GM12878 (cell line): ENCODE data around the gene MLPH. TPM values are rescaled to one million over a fixed set of nuclear protein-coding genes. Genes with fewer than 3 reads are reported as not detected.

Source experiments
- ATAC-seq: fragments of 200-7000 bp; cut with Tn5 transposase; 3 replicates; pipeline ENCODE4 v1.9.1; 2020; ENCODE audit warnings: mild to moderate bottlenecking, moderate library complexity
- BruUV-seq: library from RNA; stranded (reverse); fragments of 400-500 nt; replicated peaks from 2 replicates; lab custom pipeline; 2021; lab: Mats Ljungman, UMichigan
- CTCF ChIA-PET: fragments of 300-600 bp; sonication (Branson Sonifier 250); formaldehyde crosslinking; extraction: SDS; loops from one replicate; lab custom pipeline; 2021; ENCODE audit warnings: inconsistent platforms; lab: Yijun Ruan, JAX
- POLR2A ChIA-PET: fragments of 350-600 bp; formaldehyde crosslinking; extraction: SDS; loops from one replicate; lab custom pipeline; 2021; ENCODE audit warnings: inconsistent platforms; lab: Charles Lee
- RAD21 ChIA-PET: fragments of 300-600 bp; sonication (Branson Sonifier 250); formaldehyde crosslinking; loops from one replicate; lab custom pipeline; 2023; ENCODE audit warnings: antibody characterized with exemption; ENCODE audit not compliant: unreplicated experiment; lab: Charles Lee
- SMC1A ChIA-PET: fragments of 300-600 bp; sonication (Branson Sonifier 250); formaldehyde crosslinking; loops from one replicate; lab custom pipeline; 2023; ENCODE audit not compliant: unreplicated experiment, uncharacterized antibody; lab: Charles Lee
- DNase-seq: peaks from one replicate; pipeline ENCODE4 v3.0.0-alpha.2; 2011; ENCODE audit warnings: low read depth, low spot score
- FAIRE-seq: peaks from 3 replicates; lab custom pipeline; 2011; peaks lifted over from hg19 to GRCh38; lab: Jason Lieb, UNC
- H2AFZ ChIP-seq: 2 replicates; pipeline ENCODE4 v1.6.0; 2011; ENCODE audit warnings: low read depth, low read length, control low read depth; ENCODE audit not compliant: control insufficient read depth
- H3K27ac ChIP-seq: 2 replicates; pipeline ENCODE4 v1.5.1; 2011; ENCODE audit warnings: control low read depth; ENCODE audit not compliant: control insufficient read depth, insufficient read depth
- H3K27me3 ChIP-seq, 2 experiments: replicated peaks in 1 of 2; 2 replicates each; pipeline versions ENCODE4 v1.6.0 to v1.6.1; 2011; ENCODE audit warnings: low read length in 1 of 2; ENCODE audit not compliant: control insufficient read depth in 2 of 2, insufficient read depth in 2 of 2
- H3K36me3 ChIP-seq, 2 experiments: 2 replicates each; pipeline ENCODE4 v1.5.1; 2011; ENCODE audit warnings: low read length in 1 of 2; ENCODE audit not compliant: control insufficient read depth in 2 of 2, insufficient read depth in 2 of 2
- H3K4me1 ChIP-seq: 2 replicates; pipeline ENCODE4 v1.6.1; 2011; ENCODE audit warnings: mild to moderate bottlenecking, low read length, moderate library complexity, mixed read lengths; ENCODE audit not compliant: control insufficient read depth, insufficient read depth
- H3K4me2 ChIP-seq: 2 replicates; pipeline ENCODE4 v1.6.0; 2011; ENCODE audit warnings: control low read depth; ENCODE audit not compliant: control insufficient read depth, insufficient read depth
- H3K4me3 ChIP-seq: fragments of 200-600 bp; sonication (generic); 2 replicates; pipeline ENCODE4 v1.5.1; 2016
- H3K79me2 ChIP-seq: 2 replicates; pipeline ENCODE4 v1.6.0; 2011; ENCODE audit warnings: low read length; ENCODE audit not compliant: control insufficient read depth, insufficient read depth
- H3K9ac ChIP-seq: 2 replicates; pipeline ENCODE4 v1.8.0; 2011; ENCODE audit warnings: low read length, control low read depth, mixed read lengths; ENCODE audit not compliant: control insufficient read depth, insufficient read depth
- H3K9me3 ChIP-seq: replicated peaks from 3 replicates; pipeline ENCODE4 v1.5.1; 2011; ENCODE audit warnings: mild to moderate bottlenecking, low read length; ENCODE audit not compliant: control insufficient read depth, insufficient read depth
- H4K20me1 ChIP-seq: 2 replicates; pipeline ENCODE4 v1.6.0; 2011; ENCODE audit not compliant: control insufficient read depth, insufficient read depth
- CREB1 ChIP-seq: IDR thresholded peaks from 2 replicates; pipeline ENCODE4 v1.6.1; 2012; ENCODE audit warnings: low read depth, mild to moderate bottlenecking, inconsistent platforms
- CREM ChIP-seq: IDR thresholded peaks from 2 replicates; pipeline ENCODE4 v1.6.1; 2014; ENCODE audit warnings: antibody characterized with exemption, low read depth
- EED ChIP-seq: sonication (generic); IDR thresholded peaks from 2 replicates; pipeline ENCODE4 v1.6.1; 2016; ENCODE audit warnings: antibody characterized with exemption, low read depth
- ESRRA ChIP-seq: IDR thresholded peaks from 2 replicates; pipeline ENCODE4 v1.6.1; 2012; ENCODE audit warnings: mild to moderate bottlenecking, low read length, improper control_type of control experiment
- ETV6 ChIP-seq, 2 experiments: fragments of 450-650 bp in 1 of 2; IDR thresholded peaks in 1 of 2; conservative IDR thresholded peaks in 1 of 2; 2 replicates each; pipeline ENCODE4 v1.6.1; 2014; ENCODE audit warnings: antibody characterized with exemption in 1 of 2, borderline replicate concordance in 1 of 2, low read depth in 1 of 2, mild to moderate bottlenecking in 1 of 2, moderate library complexity in 1 of 2
- NBN ChIP-seq: fragments of 450-650 bp; IDR thresholded peaks from 2 replicates; pipeline ENCODE4 v1.6.1; 2016
- NR2C2 ChIP-seq: IDR thresholded peaks from 2 replicates; pipeline ENCODE4 v1.6.1; 2011; ENCODE audit warnings: borderline replicate concordance, low read depth; ENCODE audit not compliant: control insufficient read depth, insufficient read length
- RAD51 ChIP-seq: fragments of 450-650 bp; IDR thresholded peaks from 2 replicates; pipeline ENCODE4 v1.6.1; 2016; ENCODE audit warnings: moderate library complexity, mild to moderate bottlenecking, inconsistent platforms
- RB1 ChIP-seq: fragments of 450-650 bp; formaldehyde crosslinking; IDR thresholded peaks from 2 replicates; pipeline ENCODE4 v1.6.1; 2017; ENCODE audit warnings: mild to moderate bottlenecking, borderline replicate concordance
- SMAD5 ChIP-seq: IDR thresholded peaks from 2 replicates; pipeline ENCODE4 v1.6.1; 2016; ENCODE audit warnings: antibody characterized with exemption, low read depth
- ZSCAN29 ChIP-seq: fragments of 450-650 bp; IDR thresholded peaks from 2 replicates; pipeline ENCODE4 v1.6.1; 2017; ENCODE audit warnings: mild to moderate bottlenecking, moderate library complexity
- WGBS: methylation state at CpG from one replicate; pipeline ENCODE4 v1.1.6; 2016; ENCODE audit warnings: low lambda C conversion rate; ENCODE audit not compliant: insufficient replicate concordance, insufficient coverage; ENCODE audit errors: missing lambda C conversion rate; 5-methylcytosine and 5-hydroxymethylcytosine counted together
- in situ Hi-C: fragments of 300-500 bp; cut with MboI; formaldehyde crosslinking; loops from 9 replicates; pipeline ENCODE4 v1.14.3; 2018; ENCODE audit warnings: mixed read lengths
- intact Hi-C: fragments of 100-400 bp; cut with micrococcal nuclease; formaldehyde crosslinking; loops from one replicate; pipeline ENCODE4 v1.14.2; 2022; ENCODE audit not compliant: unreplicated experiment
- polyA plus RNA-seq, 11 experiments: library from polyadenylated mRNA; depleted of rRNA in 4 of 11; unstranded in 6 of 11; stranded (reverse) in 5 of 11; fragments of >200 nt; fragmentation: Nextera tagmentation in 4 of 11; fragmentation: Illumina TruSeq in 1 of 11; extraction: Ambion mirVana in 4 of 11; extraction: Trizol in 1 of 11; gene quantifications; 1 replicate in 1 of 11; 2 replicates in 10 of 11; pipeline versions ENCODE4 v1.2.1 to v1.2.3, GENCODE V29; 2011 to 2016; ENCODE audit warnings: inconsistent platforms in 2 of 11, missing spikeins in 2 of 11, low read depth in 1 of 11
- total RNA-seq, 4 experiments: library from RNA; depleted of rRNA in 3 of 4; stranded (reverse); fragments of >200 nt in 3 of 4; fragmentation: Illumina TruSeq in 1 of 4; extraction: Trizol in 1 of 4; gene quantifications; 2 replicates each; pipeline versions ENCODE4 v1.2.1 to v1.2.3, GENCODE V29; 2013 to 2021
- TF ChIP-seq, protein P1 (sequence below): fragments of 450-650 bp; formaldehyde crosslinking; IDR thresholded peaks from 2 replicates; pipeline ENCODE4 v1.4.0; 2020; ENCODE audit warnings: mild to moderate bottlenecking, moderate library complexity
- TF ChIP-seq, protein P2 (sequence below): fragments of 450-650 bp; IDR thresholded peaks from 2 replicates; pipeline ENCODE4 v1.6.1; 2017; ENCODE audit warnings: mild to moderate bottlenecking, moderate library complexity
- TF ChIP-seq, protein P3 (sequence below): fragments of 450-650 bp; conservative IDR thresholded peaks from 2 replicates; pipeline ENCODE4 v1.6.1; 2017; ENCODE audit warnings: mild to moderate bottlenecking, moderate library complexity

The MLPH gene
- total and polyA plus RNA-seq, 10 of the 15 experiments (the other 5 are each of a cell fraction or from before 2014, with no cell fraction given): 0.16 to 0.85 TPM; not detected in 8

DNA sequence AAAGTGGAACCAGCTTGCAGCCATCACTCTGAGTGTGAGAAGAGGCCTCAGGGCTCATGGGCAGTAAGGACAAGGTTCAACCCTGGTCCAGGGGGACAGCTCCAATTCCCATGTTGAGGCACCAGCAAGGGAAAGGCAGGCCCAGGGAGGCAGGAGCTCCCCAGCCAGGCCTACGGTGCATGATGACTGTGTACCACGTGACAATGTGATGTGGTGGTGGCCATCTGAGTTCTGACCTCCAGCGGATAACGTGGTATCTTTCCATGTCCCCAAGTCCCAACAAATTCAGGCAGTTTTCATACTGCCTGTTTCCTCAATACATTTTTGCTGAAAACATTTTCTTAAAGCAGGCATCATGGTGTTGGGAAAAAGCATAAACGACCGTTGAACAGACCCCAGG, 36.9 kb upstream of the MLPH start:
- H3K9ac ChIP-seq: no peak overlapping the region
- SMC1A ChIA-PET: no interaction called here
- FAIRE-seq (no peak), DNase-seq (no peak), ATAC-seq (no peak)
- WGBS: 41% methylated on average over 6 of the region's 6 CpGs
- no peaks in the 10 kb centered on the region for H3K79me2 ChIP-seq
- no peaks in the 10 kb centered on the region for H4K20me1 ChIP-seq
- H3K4me3 ChIP-seq: no peak overlapping the region
- H3K4me2 ChIP-seq: no peak overlapping the region
- H3K27ac ChIP-seq: no peak overlapping the region
- BruUV-seq: no TSS peak
- intact Hi-C loops: no loop called here
- no peak overlapping the region for H2AFZ ChIP-seq
- H3K36me3 ChIP-seq: no peaks in the 10 kb centered on the region
- H3K9me3 ChIP-seq: no peaks in the 10 kb centered on the region; the same call in 1 of the 3 replicates
- no peaks in the 10 kb centered on the region for H3K4me1 ChIP-seq
- no peaks in the 10 kb centered on the region for H3K27me3 ChIP-seq
- CTCF ChIA-PET: interaction anchor here (1.3 kb wide), 1 partner anchor 8 kb away, joined by 3 read pairs; no protein-coding TSS in a partner anchor
- POLR2A ChIA-PET: no interaction called here
- in situ Hi-C loops: no loop called here
- RAD21 ChIA-PET: no interaction called here
- TF ChIP-seq ETV6 (conservative IDR thresholded peaks at IDR 0.05 in 1 of 2, IDR thresholded peaks at IDR 0.05 in 1 of 2; ENCODE audit: borderline replicate concordance in 1 of 2, low read depth in 1 of 2): no peak
- no peak for TF ChIP-seq EED
- no peak for TF ChIP-seq ZSCAN29
- TF ChIP-seq ESRRA: no peak
- TF ChIP-seq SMAD5: no peak
- TF ChIP-seq CREB1: no peak
- TF ChIP-seq NR2C2: no peak
- TF ChIP-seq, protein P1, sequence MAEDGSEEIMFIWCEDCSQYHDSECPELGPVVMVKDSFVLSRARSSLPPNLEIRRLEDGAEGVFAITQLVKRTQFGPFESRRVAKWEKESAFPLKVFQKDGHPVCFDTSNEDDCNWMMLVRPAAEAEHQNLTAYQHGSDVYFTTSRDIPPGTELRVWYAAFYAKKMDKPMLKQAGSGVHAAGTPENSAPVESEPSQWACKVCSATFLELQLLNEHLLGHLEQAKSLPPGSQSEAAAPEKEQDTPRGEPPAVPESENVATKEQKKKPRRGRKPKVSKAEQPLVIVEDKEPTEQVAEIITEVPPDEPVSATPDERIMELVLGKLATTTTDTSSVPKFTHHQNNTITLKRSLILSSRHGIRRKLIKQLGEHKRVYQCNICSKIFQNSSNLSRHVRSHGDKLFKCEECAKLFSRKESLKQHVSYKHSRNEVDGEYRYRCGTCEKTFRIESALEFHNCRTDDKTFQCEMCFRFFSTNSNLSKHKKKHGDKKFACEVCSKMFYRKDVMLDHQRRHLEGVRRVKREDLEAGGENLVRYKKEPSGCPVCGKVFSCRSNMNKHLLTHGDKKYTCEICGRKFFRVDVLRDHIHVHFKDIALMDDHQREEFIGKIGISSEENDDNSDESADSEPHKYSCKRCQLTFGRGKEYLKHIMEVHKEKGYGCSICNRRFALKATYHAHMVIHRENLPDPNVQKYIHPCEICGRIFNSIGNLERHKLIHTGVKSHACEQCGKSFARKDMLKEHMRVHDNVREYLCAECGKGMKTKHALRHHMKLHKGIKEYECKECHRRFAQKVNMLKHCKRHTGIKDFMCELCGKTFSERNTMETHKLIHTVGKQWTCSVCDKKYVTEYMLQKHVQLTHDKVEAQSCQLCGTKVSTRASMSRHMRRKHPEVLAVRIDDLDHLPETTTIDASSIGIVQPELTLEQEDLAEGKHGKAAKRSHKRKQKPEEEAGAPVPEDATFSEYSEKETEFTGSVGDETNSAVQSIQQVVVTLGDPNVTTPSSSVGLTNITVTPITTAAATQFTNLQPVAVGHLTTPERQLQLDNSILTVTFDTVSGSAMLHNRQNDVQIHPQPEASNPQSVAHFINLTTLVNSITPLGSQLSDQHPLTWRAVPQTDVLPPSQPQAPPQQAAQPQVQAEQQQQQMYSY: no peak
- TF ChIP-seq, protein P2, sequence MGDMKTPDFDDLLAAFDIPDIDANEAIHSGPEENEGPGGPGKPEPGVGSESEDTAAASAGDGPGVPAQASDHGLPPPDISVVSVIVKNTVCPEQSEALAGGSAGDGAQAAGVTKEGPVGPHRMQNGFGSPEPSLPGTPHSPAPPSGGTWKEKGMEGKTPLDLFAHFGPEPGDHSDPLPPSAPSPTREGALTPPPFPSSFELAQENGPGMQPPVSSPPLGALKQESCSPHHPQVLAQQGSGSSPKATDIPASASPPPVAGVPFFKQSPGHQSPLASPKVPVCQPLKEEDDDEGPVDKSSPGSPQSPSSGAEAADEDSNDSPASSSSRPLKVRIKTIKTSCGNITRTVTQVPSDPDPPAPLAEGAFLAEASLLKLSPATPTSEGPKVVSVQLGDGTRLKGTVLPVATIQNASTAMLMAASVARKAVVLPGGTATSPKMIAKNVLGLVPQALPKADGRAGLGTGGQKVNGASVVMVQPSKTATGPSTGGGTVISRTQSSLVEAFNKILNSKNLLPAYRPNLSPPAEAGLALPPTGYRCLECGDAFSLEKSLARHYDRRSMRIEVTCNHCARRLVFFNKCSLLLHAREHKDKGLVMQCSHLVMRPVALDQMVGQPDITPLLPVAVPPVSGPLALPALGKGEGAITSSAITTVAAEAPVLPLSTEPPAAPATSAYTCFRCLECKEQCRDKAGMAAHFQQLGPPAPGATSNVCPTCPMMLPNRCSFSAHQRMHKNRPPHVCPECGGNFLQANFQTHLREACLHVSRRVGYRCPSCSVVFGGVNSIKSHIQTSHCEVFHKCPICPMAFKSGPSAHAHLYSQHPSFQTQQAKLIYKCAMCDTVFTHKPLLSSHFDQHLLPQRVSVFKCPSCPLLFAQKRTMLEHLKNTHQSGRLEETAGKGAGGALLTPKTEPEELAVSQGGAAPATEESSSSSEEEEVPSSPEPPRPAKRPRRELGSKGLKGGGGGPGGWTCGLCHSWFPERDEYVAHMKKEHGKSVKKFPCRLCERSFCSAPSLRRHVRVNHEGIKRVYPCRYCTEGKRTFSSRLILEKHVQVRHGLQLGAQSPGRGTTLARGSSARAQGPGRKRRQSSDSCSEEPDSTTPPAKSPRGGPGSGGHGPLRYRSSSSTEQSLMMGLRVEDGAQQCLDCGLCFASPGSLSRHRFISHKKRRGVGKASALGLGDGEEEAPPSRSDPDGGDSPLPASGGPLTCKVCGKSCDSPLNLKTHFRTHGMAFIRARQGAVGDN: no peak
- no peak for TF ChIP-seq NBN
- TF ChIP-seq RAD51: no peak
- TF ChIP-seq RB1: no peak
- TF ChIP-seq CREM: no peak
- TF ChIP-seq, protein P3, sequence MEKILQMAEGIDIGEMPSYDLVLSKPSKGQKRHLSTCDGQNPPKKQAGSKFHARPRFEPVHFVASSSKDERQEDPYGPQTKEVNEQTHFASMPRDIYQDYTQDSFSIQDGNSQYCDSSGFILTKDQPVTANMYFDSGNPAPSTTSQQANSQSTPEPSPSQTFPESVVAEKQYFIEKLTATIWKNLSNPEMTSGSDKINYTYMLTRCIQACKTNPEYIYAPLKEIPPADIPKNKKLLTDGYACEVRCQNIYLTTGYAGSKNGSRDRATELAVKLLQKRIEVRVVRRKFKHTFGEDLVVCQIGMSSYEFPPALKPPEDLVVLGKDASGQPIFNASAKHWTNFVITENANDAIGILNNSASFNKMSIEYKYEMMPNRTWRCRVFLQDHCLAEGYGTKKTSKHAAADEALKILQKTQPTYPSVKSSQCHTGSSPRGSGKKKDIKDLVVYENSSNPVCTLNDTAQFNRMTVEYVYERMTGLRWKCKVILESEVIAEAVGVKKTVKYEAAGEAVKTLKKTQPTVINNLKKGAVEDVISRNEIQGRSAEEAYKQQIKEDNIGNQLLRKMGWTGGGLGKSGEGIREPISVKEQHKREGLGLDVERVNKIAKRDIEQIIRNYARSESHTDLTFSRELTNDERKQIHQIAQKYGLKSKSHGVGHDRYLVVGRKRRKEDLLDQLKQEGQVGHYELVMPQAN: no peak
